HCT116 (cell line): ENCODE data around the gene HUNK. TPM values are rescaled to one million over a fixed set of nuclear protein-coding genes. Genes with fewer than 3 reads are reported as not detected.
"Not testable (repeated sequence)": the region's sequence is repeated elsewhere in the genome, so short reads cannot be mapped to it uniquely, and the experiment has no call there.

Source experiments
- ATAC-seq: fragments of 200-7000 bp; cut with Tn5 transposase; 2 replicates; pipeline ENCODE4 v1.9.1; 2020; ENCODE audit warnings: mild to moderate bottlenecking, moderate library complexity
- BruUV-seq: library from RNA; stranded (reverse); fragments of 400-500 nt; replicated peaks from 2 replicates; lab custom pipeline; 2021; lab: Mats Ljungman, UMichigan
- CTCF ChIA-PET: fragments of 300-600 bp; sonication (Branson Sonifier 250); formaldehyde crosslinking; loops from one replicate; lab custom pipeline; 2021; ENCODE audit warnings: antibody characterized with exemption; lab: Charles Lee
- POLR2A ChIA-PET: fragments of 300-600, 350-600 bp; sonication (Branson Sonifier 250); formaldehyde crosslinking; loops from one replicate; lab custom pipeline; 2021; ENCODE audit warnings: antibody characterized with exemption; lab: Charles Lee
- RAD21 ChIA-PET, 2 experiments: fragments of 300-600 bp; sonication (Branson Sonifier 250); formaldehyde crosslinking; loops; one replicate each; lab custom pipeline; 2023; ENCODE audit warnings: low total read pairs in 2 of 2; ENCODE audit not compliant: uncharacterized antibody in 2 of 2, unreplicated experiment in 2 of 2, low non-redundant PET in 1 of 2; lab: Charles Lee
- DNase-seq: peaks from one replicate; pipeline ENCODE4 v3.0.0-alpha.2; 2010; ENCODE audit warnings: low read depth, low spot score
- H2AFZ ChIP-seq: fragments of 200-600 bp; shearing (Covaris generic), sonication (generic); 2 replicates; pipeline ENCODE4 v1.6.1; 2017; ENCODE audit warnings: low read depth, mixed run types, mixed read lengths, antibody characterized with exemption, low read length; ENCODE audit not compliant: poor library complexity, severe bottlenecking
- H3K27ac ChIP-seq: 2 replicates; pipeline ENCODE4 v1.5.1; 2012; ENCODE audit warnings: low read depth, low read length
- H3K27me3 ChIP-seq: fragments of 200-600 bp; sonication (generic); 2 replicates; pipeline ENCODE4 v1.6.1; 2016; ENCODE audit warnings: mixed run types, low read length, mixed read lengths; ENCODE audit not compliant: insufficient read depth
- H3K36me3 ChIP-seq, 2 experiments: fragments of 200-500 bp in 1 of 2; fragments of 200-600 bp in 1 of 2; sonication (Bioruptor generic) in 1 of 2; sonication (generic) in 1 of 2; 2 replicates each; pipeline versions ENCODE4 v1.5.1 to v1.6.1; 2014 to 2016; ENCODE audit warnings: low read length in 2 of 2, inconsistent platforms in 1 of 2, mixed read lengths in 1 of 2, mixed run types in 1 of 2; ENCODE audit not compliant: insufficient read depth in 2 of 2, control insufficient read depth in 1 of 2
- H3K4me1 ChIP-seq, 2 experiments: fragments of 200-600 bp in 1 of 2; sonication (generic) in 1 of 2; 2 replicates each; pipeline versions ENCODE4 v1.5.1 to v1.6.1; 2012 to 2017; ENCODE audit warnings: low read length in 2 of 2, inconsistent platforms in 1 of 2, mild to moderate bottlenecking in 1 of 2, mixed read lengths in 1 of 2, mixed run types in 1 of 2, moderate library complexity in 1 of 2; ENCODE audit not compliant: insufficient read depth in 2 of 2, control insufficient read depth in 1 of 2
- H3K4me2 ChIP-seq: fragments of 200-600 bp; sonication (generic); 2 replicates; pipeline ENCODE4 v1.6.1; 2017; ENCODE audit warnings: mixed run types, low read length, mixed read lengths
- H3K4me3 ChIP-seq, 2 experiments: fragments of 200-600 bp in 1 of 2; sonication (generic) in 1 of 2; replicated peaks in 1 of 2; 2 replicates each; pipeline ENCODE4 v1.5.1; 2011 to 2016; ENCODE audit warnings: low read length in 2 of 2, control low read depth in 1 of 2, low read depth in 1 of 2, mild to moderate bottlenecking in 1 of 2, mixed read lengths in 1 of 2, mixed run types in 1 of 2
- H3K79me2 ChIP-seq: fragments of 200-600 bp; sonication (generic); 2 replicates; pipeline ENCODE4 v1.6.1; 2017; ENCODE audit warnings: mild to moderate bottlenecking, mixed run types, low read length, moderate library complexity, mixed read lengths; ENCODE audit not compliant: insufficient read depth
- H3K9ac ChIP-seq: fragments of 200-600 bp; sonication (generic); 2 replicates; pipeline ENCODE4 v1.6.1; 2016; ENCODE audit warnings: low read length, mixed read lengths
- H3K9me2 ChIP-seq: fragments of 200-600 bp; sonication (generic), shearing (Covaris generic); 2 replicates; pipeline ENCODE4 v1.6.1; 2017; ENCODE audit warnings: mixed run types, mild to moderate bottlenecking, moderate library complexity; ENCODE audit not compliant: insufficient read depth
- H3K9me3 ChIP-seq, 2 experiments: fragments of 200-500 bp in 1 of 2; fragments of 200-600 bp in 1 of 2; sonication (Bioruptor generic) in 1 of 2; sonication (generic) in 1 of 2; 2 replicates each; pipeline ENCODE4 v1.6.1; 2014 to 2017; ENCODE audit warnings: low read length in 2 of 2, mixed read lengths in 2 of 2, inconsistent platforms in 1 of 2, low read depth in 1 of 2, mild to moderate bottlenecking in 1 of 2, mixed run types in 1 of 2, moderate library complexity in 1 of 2; ENCODE audit not compliant: control insufficient read depth in 1 of 2, insufficient read depth in 1 of 2
- H4K20me1 ChIP-seq: fragments of 200-600 bp; sonication (generic), shearing (Covaris generic); 2 replicates; pipeline ENCODE4 v1.6.1; 2017; ENCODE audit warnings: mixed run types, mild to moderate bottlenecking, moderate library complexity; ENCODE audit not compliant: insufficient read depth
- ATF3 ChIP-seq: IDR thresholded peaks from 2 replicates; pipeline ENCODE4 v1.6.1; 2012
- CBX3 ChIP-seq: IDR thresholded peaks from 2 replicates; pipeline ENCODE4 v1.6.1; 2012; ENCODE audit warnings: low read depth
- CEBPB ChIP-seq: IDR thresholded peaks from 2 replicates; pipeline ENCODE4 v1.6.1; 2012; ENCODE audit warnings: low read depth
- ELF1 ChIP-seq: IDR thresholded peaks from 2 replicates; pipeline ENCODE4 v1.6.1; 2012; ENCODE audit warnings: low read depth, borderline replicate concordance
- EZH2 ChIP-seq: fragments of 200-600 bp; sonication (generic); IDR thresholded peaks from 2 replicates; pipeline ENCODE4 v1.6.1; 2017; ENCODE audit warnings: antibody characterized with exemption, mixed run types
- EZH2phosphoT487 ChIP-seq: fragments of 200-600 bp; IDR thresholded peaks from 2 replicates; pipeline ENCODE4 v1.6.1; 2018; ENCODE audit warnings: antibody characterized with exemption, borderline replicate concordance
- POLR2AphosphoS5 ChIP-seq: IDR thresholded peaks from 2 replicates; pipeline ENCODE4 v1.6.1; 2011; ENCODE audit warnings: mild to moderate bottlenecking, low read depth, low read length, moderate library complexity
- RAD21 ChIP-seq: IDR thresholded peaks from 2 replicates; pipeline ENCODE4 v1.6.1; 2012; ENCODE audit warnings: low read depth, mild to moderate bottlenecking
- SIN3A ChIP-seq: IDR thresholded peaks from 2 replicates; pipeline ENCODE4 v1.6.1; 2012; ENCODE audit warnings: low read depth
- ZNF274 ChIP-seq: fragments of 200-500 bp; sonication (Bioruptor generic); IDR thresholded peaks from 2 replicates; pipeline ENCODE4 v1.6.1; 2014; ENCODE audit warnings: mild to moderate bottlenecking, low read depth, low read length, inconsistent platforms
- intact Hi-C: fragments of 100-400 bp; cut with micrococcal nuclease; formaldehyde crosslinking; loops from 2 replicates; pipeline ENCODE4 v1.10.0; 2022
- total RNA-seq: library from RNA; stranded (reverse); gene quantifications from one replicate; pipeline ENCODE4 v1.2.1, GENCODE V29; 2021; ENCODE audit not compliant: unreplicated experiment
- TF ChIP-seq, protein P1 (sequence below), 3 experiments: fragments of 200-600 bp in 1 of 3; sonication (generic) in 1 of 3; IDR thresholded peaks in 2 of 3; conservative IDR thresholded peaks in 1 of 3; 2 replicates each; pipeline ENCODE4 v1.5.1; 2012 to 2017; ENCODE audit warnings: low read depth in 2 of 3, low read length in 2 of 3, antibody characterized with exemption in 1 of 3, borderline replicate concordance in 1 of 3, control low read depth in 1 of 3, mild to moderate bottlenecking in 1 of 3, mixed read lengths in 1 of 3, mixed run types in 1 of 3, moderate library complexity in 1 of 3; ENCODE audit not compliant: insufficient read depth in 1 of 3

HUNK gene
- total RNA-seq, 1 experiment from 2014 or later: not detected

GRCh38 chr21:31869750-31870149, 3.1 kb upstream of the HUNK start:
- ChIA-PET RAD21 (no interaction called here), POLR2A (no interaction called here)
- no TSS peak for BruUV-seq
- no peaks in the 10 kb centered on the region for H3K4me1 ChIP-seq
- no peak overlapping the region for H3K9ac ChIP-seq
- no peak overlapping the region for H2AFZ ChIP-seq
- no peak overlapping the region for H3K4me3 ChIP-seq
- H3K9me3 ChIP-seq: no peaks in the 10 kb centered on the region
- H4K20me1 ChIP-seq: no peaks in the 10 kb centered on the region
- no peak for DNase-seq
- no peak overlapping the region for H3K27ac ChIP-seq
- H3K27me3 ChIP-seq: peaks cover 19% of the 10 kb centered on the region
- TF ChIP-seq EZH2 (no peak), CEBPB (no peak), EZH2phosphoT487 (no peak)
- TF ChIP-seq, all 23 proteins: peak for 0
- no peaks in the 10 kb centered on the region for H3K36me3 ChIP-seq
- H3K9me2 ChIP-seq: no peaks in the 10 kb centered on the region
- no peaks in the 10 kb centered on the region for H3K79me2 ChIP-seq
- no peak for ATAC-seq
- H3K4me2 ChIP-seq: no peak overlapping the region
- CTCF ChIA-PET: no interaction called here
- intact Hi-C loops: loop anchor here (5.0 kb wide), 1 partner anchor 733 kb away; no protein-coding TSS in a partner anchor

- intact Hi-C loops: no loop called here
- Histone ChIP-seq H3K27me3 (peaks cover 19% of the 10 kb centered on the region), H2AFZ (no peak overlapping the region), H3K4me3 (no peak overlapping the region), H3K9me2 (no peaks in the 10 kb centered on the region), H3K27ac (no peak overlapping the region), H3K36me3 (no peaks in the 10 kb centered on the region), H3K79me2 (no peaks in the 10 kb centered on the region), H3K9me3 (no peaks in the 10 kb centered on the region), H3K9ac (no peak overlapping the region), H4K20me1 (no peaks in the 10 kb centered on the region), H3K4me1 (no peaks in the 10 kb centered on the region), H3K4me2 (no peak overlapping the region)
- no TSS peak for BruUV-seq
- ChIA-PET POLR2A (no interaction called here), CTCF (no interaction called here), RAD21 (no interaction called here)
- ATAC-seq (no peak), DNase-seq (no peak)
- TF ChIP-seq POLR2AphosphoS5 (no peak), EZH2 (no peak), RAD21 (no peak), CBX3 (no peak), ELF1 (no peak), SIN3A (no peak), ATF3 (no peak), ZNF274 (no peak)
- TF ChIP-seq, protein P1, sequence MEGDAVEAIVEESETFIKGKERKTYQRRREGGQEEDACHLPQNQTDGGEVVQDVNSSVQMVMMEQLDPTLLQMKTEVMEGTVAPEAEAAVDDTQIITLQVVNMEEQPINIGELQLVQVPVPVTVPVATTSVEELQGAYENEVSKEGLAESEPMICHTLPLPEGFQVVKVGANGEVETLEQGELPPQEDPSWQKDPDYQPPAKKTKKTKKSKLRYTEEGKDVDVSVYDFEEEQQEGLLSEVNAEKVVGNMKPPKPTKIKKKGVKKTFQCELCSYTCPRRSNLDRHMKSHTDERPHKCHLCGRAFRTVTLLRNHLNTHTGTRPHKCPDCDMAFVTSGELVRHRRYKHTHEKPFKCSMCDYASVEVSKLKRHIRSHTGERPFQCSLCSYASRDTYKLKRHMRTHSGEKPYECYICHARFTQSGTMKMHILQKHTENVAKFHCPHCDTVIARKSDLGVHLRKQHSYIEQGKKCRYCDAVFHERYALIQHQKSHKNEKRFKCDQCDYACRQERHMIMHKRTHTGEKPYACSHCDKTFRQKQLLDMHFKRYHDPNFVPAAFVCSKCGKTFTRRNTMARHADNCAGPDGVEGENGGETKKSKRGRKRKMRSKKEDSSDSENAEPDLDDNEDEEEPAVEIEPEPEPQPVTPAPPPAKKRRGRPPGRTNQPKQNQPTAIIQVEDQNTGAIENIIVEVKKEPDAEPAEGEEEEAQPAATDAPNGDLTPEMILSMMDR (IDR thresholded peaks at IDR 0.05 in 2 of 3, conservative IDR thresholded peaks at IDR 0.05 in 1 of 3; ENCODE audit: borderline replicate concordance in 1 of 3, insufficient read depth in 1 of 3, low read depth in 2 of 3, low read length in 2 of 3): no peak
These were observed 2.2 kb upstream of the HUNK start for GRCh38 chr21:31870472-31871193.

DNA sequence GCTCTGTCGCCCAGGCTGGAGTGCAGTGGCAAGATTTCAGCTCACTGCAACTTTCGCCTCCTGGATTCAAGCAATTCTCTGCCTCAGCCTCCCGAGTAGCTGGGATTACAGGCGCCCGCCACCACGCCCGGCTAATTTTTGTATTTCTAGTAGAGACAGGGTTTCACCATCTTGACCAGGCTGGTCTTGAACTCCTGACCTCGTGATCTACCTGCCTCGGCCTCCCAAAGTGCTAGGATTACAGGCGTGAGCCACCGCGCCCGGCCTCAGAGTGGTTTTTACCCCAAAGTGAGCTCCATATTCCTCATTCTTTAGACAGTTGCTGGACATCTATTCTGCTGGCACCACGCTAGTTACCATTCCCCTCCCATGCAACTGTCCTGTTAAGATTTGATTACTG, 1.4 kb upstream of the HUNK start:
- H3K9me2 ChIP-seq, RAD21 ChIA-PET, POLR2A ChIA-PET, intact Hi-C loops, H3K4me2 ChIP-seq, H3K9ac ChIP-seq, H3K4me1 ChIP-seq, H3K4me3 ChIP-seq, H3K27ac ChIP-seq, BruUV-seq, H3K36me3 ChIP-seq, DNase-seq, H3K9me3 ChIP-seq, H4K20me1 ChIP-seq, H2AFZ ChIP-seq, ATAC-seq, H3K79me2 ChIP-seq: not testable (repeated sequence)
- CTCF ChIA-PET: interaction anchor here (0.6 kb wide), 1 partner anchor 84 kb away, joined by 5 read pairs; no protein-coding TSS in a partner anchor
- peaks cover 26% of the 10 kb centered on the region for H3K27me3 ChIP-seq
